ENCODE measurements around the gene IL10RA.

The IL10RA gene

DNA sequence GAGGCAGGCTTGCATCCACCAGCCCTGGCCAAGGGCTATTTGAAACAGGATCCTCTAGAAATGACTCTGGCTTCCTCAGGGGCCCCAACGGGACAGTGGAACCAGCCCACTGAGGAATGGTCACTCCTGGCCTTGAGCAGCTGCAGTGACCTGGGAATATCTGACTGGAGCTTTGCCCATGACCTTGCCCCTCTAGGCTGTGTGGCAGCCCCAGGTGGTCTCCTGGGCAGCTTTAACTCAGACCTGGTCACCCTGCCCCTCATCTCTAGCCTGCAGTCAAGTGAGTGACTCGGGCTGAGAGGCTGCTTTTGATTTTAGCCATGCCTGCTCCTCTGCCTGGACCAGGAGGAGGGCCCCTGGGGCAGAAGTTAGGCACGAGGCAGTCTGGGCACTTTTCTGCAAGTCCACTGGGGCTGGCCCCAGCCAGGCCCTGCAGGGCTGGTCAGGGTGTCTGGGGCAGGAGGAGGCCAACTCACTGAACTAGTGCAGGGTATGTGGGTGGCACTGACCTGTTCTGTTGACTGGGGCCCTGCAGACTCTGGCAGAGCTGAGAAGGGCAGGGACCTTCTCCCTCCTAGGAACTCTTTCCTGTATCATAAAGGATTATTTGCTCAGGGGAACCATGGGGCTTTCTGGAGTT is 13.3 kb downstream of the IL10RA start:
- Histone ChIP-seq H3K27ac (ENCODE audit: low read depth in 2 of 2, low read length in 2 of 2) (peak overlapping the region in 1 of 2 donors; percentile 27), H3K36me3 (ENCODE audit: control insufficient read depth in 2 of 2, insufficient read depth in 2 of 2, low read length in 2 of 2) (peaks cover 0 to 18% of the 10 kb centered on the region in 2 donors), H3K9ac (ENCODE audit: low read depth in 1 of 2, low read length in 2 of 2) (no peak overlapping the region), H3K4me1 (ENCODE audit: control insufficient read depth in 2 of 2, insufficient read depth in 2 of 2, low read length in 2 of 2) (peaks cover 10 to 28% of the 10 kb centered on the region in 2 donors), H3K4me3 (ENCODE audit: low read length in 2 of 2) (no peak overlapping the region), H3K27me3 (ENCODE audit: control insufficient read depth in 2 of 2, insufficient read depth in 2 of 2, low read length in 2 of 2) (no peaks in the 10 kb centered on the region), H3K9me3 (ENCODE audit: control insufficient read depth in 2 of 2, low read length in 2 of 2) (peaks cover 2 to 4% of the 10 kb centered on the region in 2 donors)

DNA sequence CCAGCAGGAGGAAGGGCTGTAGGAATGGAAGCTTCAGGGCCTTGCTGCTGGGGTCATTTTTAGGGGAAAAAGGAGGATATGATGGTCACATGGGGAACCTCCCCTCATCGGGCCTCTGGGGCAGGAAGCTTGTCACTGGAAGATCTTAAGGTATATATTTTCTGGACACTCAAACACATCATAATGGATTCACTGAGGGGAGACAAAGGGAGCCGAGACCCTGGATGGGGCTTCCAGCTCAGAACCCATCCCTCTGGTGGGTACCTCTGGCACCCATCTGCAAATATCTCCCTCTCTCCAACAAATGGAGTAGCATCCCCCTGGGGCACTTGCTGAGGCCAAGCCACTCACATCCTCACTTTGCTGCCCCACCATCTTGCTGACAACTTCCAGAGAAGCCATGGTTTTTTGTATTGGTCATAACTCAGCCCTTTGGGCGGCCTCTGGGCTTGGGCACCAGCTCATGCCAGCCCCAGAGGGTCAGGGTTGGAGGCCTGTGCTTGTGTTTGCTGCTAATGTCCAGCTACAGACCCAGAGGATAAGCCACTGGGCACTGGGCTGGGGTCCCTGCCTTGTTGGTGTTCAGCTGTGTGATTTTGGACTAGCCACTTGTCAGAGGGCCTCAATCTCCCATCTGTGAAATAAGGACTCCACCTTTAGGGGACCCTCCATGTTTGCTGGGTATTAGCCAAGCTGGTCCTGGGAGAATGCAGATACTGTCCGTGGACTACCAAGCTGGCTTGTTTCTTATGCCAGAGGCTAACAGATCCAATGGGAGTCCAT is 14.1 kb downstream of the IL10RA start:
- H3K4me3 ChIP-seq (ENCODE audit: low read length in 2 of 2): no peak overlapping the region
- H3K4me1 ChIP-seq (ENCODE audit: control insufficient read depth in 2 of 2, insufficient read depth in 2 of 2, low read length in 2 of 2): peaks cover 10 to 28% of the 10 kb centered on the region in 2 donors
- peaks cover 2 to 4% of the 10 kb centered on the region in 2 donors for H3K9me3 ChIP-seq (ENCODE audit: control insufficient read depth in 2 of 2, low read length in 2 of 2)
- H3K27ac ChIP-seq (ENCODE audit: low read depth in 2 of 2, low read length in 2 of 2): no peak overlapping the region
- peaks cover 0 to 14% of the 10 kb centered on the region in 2 donors for H3K36me3 ChIP-seq (ENCODE audit: control insufficient read depth in 2 of 2, insufficient read depth in 2 of 2, low read length in 2 of 2)
- no peak overlapping the region for H3K9ac ChIP-seq (ENCODE audit: low read depth in 1 of 2, low read length in 2 of 2)
- no peaks in the 10 kb centered on the region for H3K27me3 ChIP-seq (ENCODE audit: control insufficient read depth in 2 of 2, insufficient read depth in 2 of 2, low read length in 2 of 2)

DNA sequence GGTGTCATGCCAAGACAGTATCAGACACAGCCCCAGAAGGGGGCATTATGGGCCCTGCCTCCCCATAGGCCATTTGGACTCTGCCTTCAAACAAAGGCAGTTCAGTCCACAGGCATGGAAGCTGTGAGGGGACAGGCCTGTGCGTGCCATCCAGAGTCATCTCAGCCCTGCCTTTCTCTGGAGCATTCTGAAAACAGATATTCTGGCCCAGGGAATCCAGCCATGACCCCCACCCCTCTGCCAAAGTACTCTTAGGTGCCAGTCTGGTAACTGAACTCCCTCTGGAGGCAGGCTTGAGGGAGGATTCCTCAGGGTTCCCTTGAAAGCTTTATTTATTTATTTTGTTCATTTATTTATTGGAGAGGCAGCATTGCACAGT is 14.6 kb downstream of the IL10RA start:
- Histone ChIP-seq H3K36me3 (ENCODE audit: control insufficient read depth in 2 of 2, insufficient read depth in 2 of 2, low read length in 2 of 2) (peaks cover 0 to 8% of the 10 kb centered on the region in 2 donors), H3K4me1 (ENCODE audit: control insufficient read depth in 2 of 2, insufficient read depth in 2 of 2, low read length in 2 of 2) (peaks cover 14 to 28% of the 10 kb centered on the region in 2 donors), H3K4me3 (ENCODE audit: low read length in 2 of 2) (no peak overlapping the region), H3K27me3 (ENCODE audit: control insufficient read depth in 2 of 2, insufficient read depth in 2 of 2, low read length in 2 of 2) (no peaks in the 10 kb centered on the region), H3K9me3 (ENCODE audit: control insufficient read depth in 2 of 2, low read length in 2 of 2) (peaks cover 2 to 4% of the 10 kb centered on the region in 2 donors), H3K9ac (ENCODE audit: low read depth in 1 of 2, low read length in 2 of 2) (no peak overlapping the region), H3K27ac (ENCODE audit: low read depth in 2 of 2, low read length in 2 of 2) (peak overlapping the region in 1 of 2 donors; percentile 21)

DNA sequence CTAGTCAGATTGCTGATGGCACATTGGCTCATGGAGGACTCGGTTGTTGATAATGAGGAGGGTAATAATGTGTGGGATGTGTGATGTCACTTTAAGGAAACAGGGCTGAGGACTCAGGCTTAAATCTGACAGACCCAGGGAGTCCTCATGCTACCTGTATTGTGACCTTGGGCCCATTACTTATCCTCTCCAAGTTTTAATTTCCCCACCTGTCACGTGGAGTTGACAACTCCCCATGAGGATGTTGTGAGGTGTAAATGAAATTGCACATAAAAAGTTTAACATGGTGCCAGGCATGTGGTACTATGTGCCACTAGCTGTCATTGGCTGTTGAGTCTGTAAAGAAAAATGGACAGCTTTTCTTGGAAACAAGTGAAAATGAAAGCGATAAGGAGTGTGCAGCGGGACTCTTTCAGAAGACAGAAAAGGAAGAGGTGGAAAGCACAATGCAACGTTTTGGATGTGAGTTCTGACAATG is 15.3 kb downstream of the IL10RA start:
- Histone ChIP-seq H3K4me1 (ENCODE audit: control insufficient read depth in 2 of 2, insufficient read depth in 2 of 2, low read length in 2 of 2) (peaks cover 14 to 32% of the 10 kb centered on the region in 2 donors), H3K27ac (ENCODE audit: low read depth in 2 of 2, low read length in 2 of 2) (peak overlapping the region; percentile 76 to 88)

DNA sequence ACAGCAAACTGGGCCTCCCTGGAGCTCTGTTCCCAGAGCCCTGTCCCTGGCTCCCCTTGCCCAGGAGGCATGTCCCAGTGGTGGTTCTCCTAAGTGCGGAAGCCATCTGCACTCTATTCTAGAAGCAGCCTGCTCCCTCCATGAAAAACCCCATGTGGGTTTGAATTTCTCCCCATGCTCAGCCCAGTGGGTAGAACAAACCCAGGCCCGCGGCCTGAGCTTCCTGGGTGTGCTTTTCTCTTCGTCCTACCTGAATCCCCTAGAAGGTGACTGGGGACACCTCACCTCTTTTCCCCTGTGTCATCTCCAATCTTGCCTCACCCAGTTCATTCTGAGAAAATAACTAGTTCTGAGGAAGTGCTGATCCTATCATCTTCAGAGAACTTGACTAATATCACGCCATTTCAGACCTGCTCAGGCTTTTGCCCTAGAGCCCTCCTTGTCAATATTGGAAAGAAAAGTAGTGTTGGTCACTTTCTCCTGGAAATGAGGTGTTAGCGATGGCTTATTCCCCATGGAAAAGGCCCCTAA is 15.9 kb downstream of the IL10RA start:
- Histone ChIP-seq H3K9me3 (ENCODE audit: control insufficient read depth in 2 of 2, low read length in 2 of 2) (peaks cover 2 to 4% of the 10 kb centered on the region in 2 donors), H3K27ac (ENCODE audit: low read depth in 2 of 2, low read length in 2 of 2) (peak overlapping the region; percentile 76 to 88), H3K27me3 (ENCODE audit: control insufficient read depth in 2 of 2, insufficient read depth in 2 of 2, low read length in 2 of 2) (no peaks in the 10 kb centered on the region), H3K4me3 (ENCODE audit: low read length in 2 of 2) (no peak overlapping the region), H3K36me3 (ENCODE audit: control insufficient read depth in 2 of 2, insufficient read depth in 2 of 2, low read length in 2 of 2) (peaks cover 0 to 6% of the 10 kb centered on the region in 2 donors), H3K4me1 (ENCODE audit: control insufficient read depth in 2 of 2, insufficient read depth in 2 of 2, low read length in 2 of 2) (peaks cover 16 to 37% of the 10 kb centered on the region in 2 donors), H3K9ac (ENCODE audit: low read depth in 1 of 2, low read length in 2 of 2) (peak overlapping the region in 1 of 2 donors; percentile 10)

More for the DNA sequence above, 15.3 kb downstream of the IL10RA start:
- no peak overlapping the region for H3K9ac ChIP-seq (ENCODE audit: low read depth in 1 of 2, low read length in 2 of 2)
- H3K27me3 ChIP-seq (ENCODE audit: control insufficient read depth in 2 of 2, insufficient read depth in 2 of 2, low read length in 2 of 2): no peaks in the 10 kb centered on the region
- H3K36me3 ChIP-seq (ENCODE audit: control insufficient read depth in 2 of 2, insufficient read depth in 2 of 2, low read length in 2 of 2): peaks cover 0 to 6% of the 10 kb centered on the region in 2 donors
- H3K9me3 ChIP-seq (ENCODE audit: control insufficient read depth in 2 of 2, low read length in 2 of 2): peaks cover 2 to 4% of the 10 kb centered on the region in 2 donors
- no peak overlapping the region for H3K4me3 ChIP-seq (ENCODE audit: low read length in 2 of 2)

DNA sequence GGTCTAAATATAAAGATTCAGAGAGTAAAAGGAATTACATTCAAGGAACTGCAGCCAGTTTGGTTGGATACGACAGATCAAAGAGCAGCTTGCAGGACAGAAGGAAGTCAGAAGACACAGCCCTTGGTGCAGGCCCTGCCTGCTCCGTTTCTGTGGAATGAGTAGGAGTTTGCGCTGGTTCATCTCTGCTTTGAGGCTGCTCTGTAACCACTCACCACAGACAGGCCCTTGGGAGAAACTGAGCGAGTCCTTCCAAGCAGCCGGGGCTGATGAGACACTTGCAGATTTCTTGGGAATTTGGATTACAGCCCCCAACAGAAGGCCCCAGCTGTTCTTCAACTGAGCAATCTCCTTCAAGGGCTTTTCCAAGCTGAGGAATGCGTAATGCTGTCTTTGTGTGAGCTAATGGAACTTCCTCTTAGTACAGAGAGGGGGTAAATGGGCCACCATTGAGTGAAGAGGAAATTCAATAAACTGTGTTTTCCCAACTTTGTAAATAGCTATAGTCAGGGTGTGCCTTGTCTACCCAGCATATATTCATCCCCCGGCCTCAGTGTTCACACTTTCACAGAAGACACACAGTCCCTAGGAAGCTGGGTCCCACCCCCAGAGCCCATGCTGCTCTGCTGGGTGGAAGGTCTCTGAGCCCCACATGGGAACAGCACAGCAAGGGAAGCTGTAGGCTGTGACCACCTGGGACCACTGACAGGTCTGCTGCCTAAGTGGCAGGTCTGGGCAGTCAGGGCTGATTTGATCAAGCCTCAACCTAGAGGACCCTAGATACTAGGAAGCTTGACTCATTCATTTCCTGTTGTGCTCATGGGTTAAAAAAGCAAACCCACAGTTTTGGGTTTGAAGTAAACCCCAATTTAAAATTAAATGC is 16.6 kb downstream of the IL10RA start:
- Histone ChIP-seq H3K4me1 (ENCODE audit: control insufficient read depth in 2 of 2, insufficient read depth in 2 of 2, low read length in 2 of 2) (peaks cover 17 to 41% of the 10 kb centered on the region in 2 donors), H3K27ac (ENCODE audit: low read depth in 2 of 2, low read length in 2 of 2) (peak overlapping the region; percentile 76 to 88), H3K9ac (ENCODE audit: low read depth in 1 of 2, low read length in 2 of 2) (peak overlapping the region; percentile 10 to 20), H3K9me3 (ENCODE audit: control insufficient read depth in 2 of 2, low read length in 2 of 2) (peaks cover 2 to 4% of the 10 kb centered on the region in 2 donors), H3K36me3 (ENCODE audit: control insufficient read depth in 2 of 2, insufficient read depth in 2 of 2, low read length in 2 of 2) (peaks cover 0 to 6% of the 10 kb centered on the region in 2 donors), H3K27me3 (ENCODE audit: control insufficient read depth in 2 of 2, insufficient read depth in 2 of 2, low read length in 2 of 2) (no peaks in the 10 kb centered on the region), H3K4me3 (ENCODE audit: low read length in 2 of 2) (no peak overlapping the region)

DNA sequence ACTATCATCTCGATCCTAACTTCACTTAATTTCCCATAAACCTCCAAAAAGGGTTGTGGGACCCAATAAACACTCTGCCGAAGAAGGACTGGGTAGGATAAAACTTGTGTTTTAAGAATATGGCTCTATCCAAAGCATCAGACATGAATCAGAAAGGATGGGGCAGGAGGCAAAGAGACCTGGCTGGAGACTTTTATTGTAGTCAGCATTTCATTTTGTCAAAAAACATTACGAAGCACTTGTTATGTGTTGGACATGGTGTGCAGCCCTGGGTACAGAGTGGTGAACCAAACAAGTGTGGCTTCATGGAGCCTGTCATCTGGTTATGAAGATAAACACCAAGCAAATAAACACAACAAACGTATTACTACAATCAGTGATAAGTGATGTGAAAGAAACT is 17.3 kb downstream of the IL10RA start:
- peak overlapping the region; percentile 43 to 88 for H3K27ac ChIP-seq (ENCODE audit: low read depth in 2 of 2, low read length in 2 of 2)

DNA sequence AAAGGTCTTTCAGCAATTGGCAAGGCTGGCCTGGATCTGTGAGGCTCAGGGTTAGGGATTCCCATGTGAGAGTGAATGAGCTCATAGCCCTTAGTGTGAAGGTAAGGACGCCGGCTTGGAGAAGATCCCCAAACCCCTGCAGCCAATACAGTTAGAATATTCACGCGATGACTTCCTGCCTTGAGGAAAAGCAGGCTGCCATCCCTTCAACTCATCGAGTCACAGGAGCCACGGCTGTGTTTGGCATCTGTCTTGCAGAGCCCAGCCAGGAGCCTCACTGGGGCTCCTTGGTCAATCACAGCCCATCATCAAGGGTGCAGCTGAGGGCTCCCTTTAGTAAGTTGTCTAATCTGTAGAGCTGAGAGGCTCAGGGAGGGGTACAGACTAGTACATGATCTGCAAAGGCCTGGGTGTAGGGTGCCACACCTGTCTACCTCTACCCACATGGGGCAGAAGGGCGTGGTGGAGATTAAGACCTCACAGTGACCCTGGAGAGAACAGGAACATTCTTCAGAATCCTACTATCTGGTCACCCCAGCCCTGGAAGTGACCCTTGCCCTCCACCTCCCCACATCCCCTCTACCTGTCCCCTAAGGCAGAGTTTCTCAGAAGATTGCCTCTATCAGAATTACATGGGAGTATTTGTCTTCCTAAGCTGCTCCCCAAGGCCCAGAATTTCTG is 18.5 kb downstream of the IL10RA start:
- Histone ChIP-seq H3K27me3 (ENCODE audit: control insufficient read depth in 2 of 2, insufficient read depth in 2 of 2, low read length in 2 of 2) (no peaks in the 10 kb centered on the region), H3K4me1 (ENCODE audit: control insufficient read depth in 2 of 2, insufficient read depth in 2 of 2, low read length in 2 of 2) (peaks cover 17 to 41% of the 10 kb centered on the region in 2 donors), H3K4me3 (ENCODE audit: low read length in 2 of 2) (no peak overlapping the region), H3K9me3 (ENCODE audit: control insufficient read depth in 2 of 2, low read length in 2 of 2) (peaks cover 2 to 4% of the 10 kb centered on the region in 2 donors), H3K9ac (ENCODE audit: low read depth in 1 of 2, low read length in 2 of 2) (no peak overlapping the region), H3K36me3 (ENCODE audit: control insufficient read depth in 2 of 2, insufficient read depth in 2 of 2, low read length in 2 of 2) (no peaks in the 10 kb centered on the region), H3K27ac (ENCODE audit: low read depth in 2 of 2, low read length in 2 of 2) (peak overlapping the region; percentile 43 to 88)

More for the DNA sequence above, 17.3 kb downstream of the IL10RA start:
- Histone ChIP-seq H3K4me1 (ENCODE audit: control insufficient read depth in 2 of 2, insufficient read depth in 2 of 2, low read length in 2 of 2) (peaks cover 17 to 44% of the 10 kb centered on the region in 2 donors), H3K9me3 (ENCODE audit: control insufficient read depth in 2 of 2, low read length in 2 of 2) (peaks cover 2 to 4% of the 10 kb centered on the region in 2 donors), H3K9ac (ENCODE audit: low read depth in 1 of 2, low read length in 2 of 2) (no peak overlapping the region), H3K27me3 (ENCODE audit: control insufficient read depth in 2 of 2, insufficient read depth in 2 of 2, low read length in 2 of 2) (no peaks in the 10 kb centered on the region), H3K4me3 (ENCODE audit: low read length in 2 of 2) (no peak overlapping the region), H3K36me3 (ENCODE audit: control insufficient read depth in 2 of 2, insufficient read depth in 2 of 2, low read length in 2 of 2) (peaks cover 0 to 6% of the 10 kb centered on the region in 2 donors)

Data from mucosa of rectum (tissue), 2 donors.